GM12801 (cell line): ENCODE data around the gene DUS2.

Experiments
- CTCF ChIP-seq: IDR thresholded peaks from one replicate; pipeline ENCODE4 v1.5.1; 2011; ENCODE audit warnings: control low read depth; ENCODE audit not compliant: insufficient read length; ENCODE audit errors: extremely low read depth

The DUS2 gene

GRCh38 chr16:68065716-68066305 is 42.7 kb downstream of the DUS2 start:
- TF ChIP-seq CTCF = no peak

- TF ChIP-seq CTCF = no peak
These were observed 43.7 kb downstream of the DUS2 start for GRCh38 chr16:68066763-68067162.

GRCh38 chr16:68068926-68069325 is 45.8 kb downstream of the DUS2 start:
- TF ChIP-seq CTCF = no peak

GRCh38 chr16:68069511-68070248 is 46.6 kb downstream of the DUS2 start:
- TF ChIP-seq CTCF = no peak

GRCh38 chr16:68070249-68070730 is 47.2 kb downstream of the DUS2 start:
- TF ChIP-seq CTCF = no peak

GRCh38 chr16:68070806-68071517 is 47.9 kb downstream of the DUS2 start:
- TF ChIP-seq CTCF = no peak

- TF ChIP-seq CTCF = no peak
These were observed 48.4 kb downstream of the DUS2 start for GRCh38 chr16:68071518-68071901.
